Keratinocyte (primary cell): ENCODE data around the gene ACCS. TPM values are rescaled to one million over a fixed set of nuclear protein-coding genes. Genes with fewer than 3 reads are reported as not detected.

Experiments used
- DNase-seq: peaks from one replicate; pipeline ENCODE4 v3.0.0-alpha.2; 2011; ENCODE audit warnings: low read depth, missing footprints, low spot score
- FAIRE-seq: peaks from 2 replicates; lab custom pipeline; 2011; peaks lifted over from hg19 to GRCh38; lab: Jason Lieb, UNC
- H2AFZ ChIP-seq: 2 replicates; pipeline ENCODE4 v1.6.0; 2012; ENCODE audit warnings: low read length, control low read depth, inconsistent platforms; ENCODE audit not compliant: control insufficient read depth
- H3K27ac ChIP-seq: 2 replicates; pipeline ENCODE4 v1.5.1; 2011; ENCODE audit warnings: low read length; ENCODE audit not compliant: control insufficient read depth, insufficient read depth
- H3K27me3 ChIP-seq: 3 replicates; pipeline ENCODE4 v1.6.0; 2011; ENCODE audit warnings: low read length; ENCODE audit not compliant: control insufficient read depth, insufficient read depth; ENCODE audit errors: extremely low read depth
- H3K36me3 ChIP-seq, 2 experiments: 2 replicates in 1 of 2; 3 replicates in 1 of 2; pipeline ENCODE4 v1.5.1; 2011; ENCODE audit warnings: low read length in 2 of 2, mild to moderate bottlenecking in 1 of 2; ENCODE audit not compliant: control insufficient read depth in 2 of 2, insufficient read depth in 2 of 2; ENCODE audit errors: extremely low read depth in 1 of 2
- H3K4me1 ChIP-seq: 3 replicates; pipeline ENCODE4 v1.5.1; 2011; ENCODE audit warnings: low read length; ENCODE audit not compliant: control insufficient read depth, insufficient read depth; ENCODE audit errors: extremely low read depth
- H3K4me2 ChIP-seq: 3 replicates; pipeline ENCODE4 v1.6.0; 2011; ENCODE audit warnings: low read depth, low read length; ENCODE audit not compliant: control insufficient read depth, insufficient read depth; ENCODE audit errors: extremely low read depth
- H3K4me3 ChIP-seq, 3 experiments: fragments of 200-600 bp in 1 of 3; sonication (generic) in 1 of 3; 2 replicates in 2 of 3; 3 replicates in 1 of 3; pipeline ENCODE4 v1.5.1; 2011 to 2016; ENCODE audit warnings: low read length in 3 of 3, mild to moderate bottlenecking in 3 of 3, control low read depth in 2 of 3, inconsistent platforms in 1 of 3, low read depth in 1 of 3, mixed read lengths in 1 of 3, mixed run types in 1 of 3, moderate library complexity in 1 of 3; ENCODE audit not compliant: control insufficient read depth in 2 of 3, insufficient read depth in 2 of 3; ENCODE audit errors: extremely low read depth in 1 of 3
- H3K79me2 ChIP-seq: 2 replicates; pipeline ENCODE4 v1.6.0; 2012; ENCODE audit warnings: low read length; ENCODE audit not compliant: control insufficient read depth, insufficient read depth
- H3K9ac ChIP-seq: 3 replicates; pipeline ENCODE4 v1.6.0; 2011; ENCODE audit warnings: low read length; ENCODE audit not compliant: control insufficient read depth, insufficient read depth; ENCODE audit errors: extremely low read depth
- H3K9me1 ChIP-seq: 3 replicates; pipeline ENCODE4 v1.6.0; 2011; ENCODE audit warnings: low read length; ENCODE audit not compliant: control insufficient read depth, insufficient read depth; ENCODE audit errors: extremely low read depth
- H3K9me3 ChIP-seq: 2 replicates; pipeline ENCODE4 v1.5.1; 2012; ENCODE audit warnings: low read depth, low read length; ENCODE audit not compliant: control insufficient read depth
- H4K20me1 ChIP-seq: 3 replicates; pipeline ENCODE4 v1.6.0; 2011; ENCODE audit warnings: low read length; ENCODE audit not compliant: control insufficient read depth, insufficient read depth; ENCODE audit errors: extremely low read depth
- EZH2 ChIP-seq: IDR thresholded peaks from one replicate; pipeline ENCODE4 v1.6.1; 2012; ENCODE audit warnings: inconsistent platforms, mild to moderate bottlenecking, low read length, moderate library complexity
- dilution Hi-C: fragments of 300-500 bp; cut with MboI; formaldehyde crosslinking; loops from one replicate; pipeline ENCODE4 v1.7.0; 2020; ENCODE audit warnings: low sequenced_read_pairs; ENCODE audit not compliant: extremely low pct_ligation_motif_present
- polyA plus RNA-seq, 5 experiments: library from polyadenylated mRNA; depleted of rRNA in 3 of 5; stranded (reverse) in 3 of 5; stranded (forward) in 1 of 5; unstranded in 1 of 5; fragments of >200 nt; gene quantifications; 1 replicate in 1 of 5; 2 replicates in 3 of 5; 3 replicates in 1 of 5; pipeline versions ENCODE4 v1.2.1 to v1.2.3, GENCODE V29; 2011 to 2012; ENCODE audit warnings: missing spikeins in 2 of 5, low read depth in 1 of 5, low replicate concordance in 1 of 5
- TF ChIP-seq, protein P1 (sequence below), 3 experiments: IDR thresholded peaks in 1 of 3; conservative IDR thresholded peaks in 1 of 3; optimal IDR thresholded peaks in 1 of 3; 2 replicates in 2 of 3; 3 replicates in 1 of 3; pipeline versions ENCODE3 to v1.5.1; 2011; ENCODE audit warnings: low read length in 3 of 3, mild to moderate bottlenecking in 3 of 3, moderate library complexity in 2 of 3, control low read depth in 1 of 3, inconsistent platforms in 1 of 3; ENCODE audit not compliant: insufficient read depth in 2 of 3; ENCODE audit errors: extremely low read depth in 1 of 3

ACCS gene
- polyA plus RNA-seq, 1 donor (not counting 4 experiments of a cell fraction or from before 2014, with no cell fraction given) = 4.1 TPM

GRCh38 chr11:44083906-44084305, 17.8 kb downstream of the ACCS start:
- Histone ChIP-seq H3K27me3 (no peaks in the 10 kb centered on the region), H4K20me1 (no peaks in the 10 kb centered on the region), H3K36me3 (no peaks in the 10 kb centered on the region), H3K9me1 (no peaks in the 10 kb centered on the region), H3K9ac (no peak overlapping the region), H3K4me1 (no peaks in the 10 kb centered on the region), H3K9me3 (no peaks in the 10 kb centered on the region), H3K27ac (no peak overlapping the region), H3K4me2 (no peak overlapping the region), H2AFZ (no peak overlapping the region), H3K4me3 (no peak overlapping the region), H3K79me2 (no peaks in the 10 kb centered on the region)
- dilution Hi-C loops = no loop called here
- no peak for TF ChIP-seq EZH2
- TF ChIP-seq, protein P1, sequence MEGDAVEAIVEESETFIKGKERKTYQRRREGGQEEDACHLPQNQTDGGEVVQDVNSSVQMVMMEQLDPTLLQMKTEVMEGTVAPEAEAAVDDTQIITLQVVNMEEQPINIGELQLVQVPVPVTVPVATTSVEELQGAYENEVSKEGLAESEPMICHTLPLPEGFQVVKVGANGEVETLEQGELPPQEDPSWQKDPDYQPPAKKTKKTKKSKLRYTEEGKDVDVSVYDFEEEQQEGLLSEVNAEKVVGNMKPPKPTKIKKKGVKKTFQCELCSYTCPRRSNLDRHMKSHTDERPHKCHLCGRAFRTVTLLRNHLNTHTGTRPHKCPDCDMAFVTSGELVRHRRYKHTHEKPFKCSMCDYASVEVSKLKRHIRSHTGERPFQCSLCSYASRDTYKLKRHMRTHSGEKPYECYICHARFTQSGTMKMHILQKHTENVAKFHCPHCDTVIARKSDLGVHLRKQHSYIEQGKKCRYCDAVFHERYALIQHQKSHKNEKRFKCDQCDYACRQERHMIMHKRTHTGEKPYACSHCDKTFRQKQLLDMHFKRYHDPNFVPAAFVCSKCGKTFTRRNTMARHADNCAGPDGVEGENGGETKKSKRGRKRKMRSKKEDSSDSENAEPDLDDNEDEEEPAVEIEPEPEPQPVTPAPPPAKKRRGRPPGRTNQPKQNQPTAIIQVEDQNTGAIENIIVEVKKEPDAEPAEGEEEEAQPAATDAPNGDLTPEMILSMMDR (optimal IDR thresholded peaks at IDR 0.05 in 1 of 3, IDR thresholded peaks at IDR 0.05 in 1 of 3, conservative IDR thresholded peaks at IDR 0.05 in 1 of 3; ENCODE audit: extremely low read depth in 1 of 3, insufficient read depth in 2 of 3, low read length in 3 of 3) = no peak
- FAIRE-seq = no peak
- no peak for DNase-seq

DNA sequence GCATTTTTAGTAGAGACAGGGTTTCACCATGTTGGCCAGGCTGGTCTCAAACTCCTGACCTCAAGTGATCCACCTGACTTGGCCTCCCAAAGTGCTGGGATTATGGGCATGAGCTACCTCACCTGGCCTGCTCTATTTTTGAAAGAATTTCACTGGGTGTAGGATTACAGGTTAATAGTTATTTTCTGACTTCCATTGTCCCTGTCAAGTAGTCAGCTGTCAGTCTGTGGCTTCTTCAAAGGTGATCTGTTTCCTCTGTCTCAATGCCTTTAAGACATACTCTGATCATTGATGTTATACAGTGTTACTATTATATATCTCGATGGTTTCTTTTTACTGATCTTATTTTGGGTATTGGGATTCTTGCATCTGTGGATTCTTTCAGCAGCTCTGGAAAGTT, 19.3 kb downstream of the ACCS start:
- H3K27me3 ChIP-seq = peaks cover 3% of the 10 kb centered on the region
- DNase-seq = no peak
- no peaks in the 10 kb centered on the region for H3K9me3 ChIP-seq
- H3K27ac ChIP-seq = no peak overlapping the region
- H3K9ac ChIP-seq = no peak overlapping the region
- no peak overlapping the region for H3K4me2 ChIP-seq
- FAIRE-seq = no peak
- H2AFZ ChIP-seq = no peak overlapping the region
- H3K9me1 ChIP-seq = no peaks in the 10 kb centered on the region
- no peaks in the 10 kb centered on the region for H3K4me1 ChIP-seq
- dilution Hi-C loops = no loop called here
- no peaks in the 10 kb centered on the region for H4K20me1 ChIP-seq
- no peaks in the 10 kb centered on the region for H3K79me2 ChIP-seq
- no peak for TF ChIP-seq EZH2
- TF ChIP-seq, protein P1 (optimal IDR thresholded peaks at IDR 0.05 in 1 of 3, IDR thresholded peaks at IDR 0.05 in 1 of 3, conservative IDR thresholded peaks at IDR 0.05 in 1 of 3; ENCODE audit: extremely low read depth in 1 of 3, insufficient read depth in 2 of 3, low read length in 3 of 3) = no peak
- H3K36me3 ChIP-seq = no peaks in the 10 kb centered on the region
- H3K4me3 ChIP-seq = no peak overlapping the region
